GM12874 (cell line): ENCODE measurements around the gene ELMOD1.

Experiments used
- TF ChIP-seq, protein P1 (sequence below): IDR thresholded peaks from 2 replicates; pipeline ENCODE4 v1.5.1; 2011; ENCODE audit warnings: low read depth, mild to moderate bottlenecking, control low read depth, low read length, moderate library complexity; ENCODE audit not compliant: insufficient read depth

Gene ELMOD1

DNA sequence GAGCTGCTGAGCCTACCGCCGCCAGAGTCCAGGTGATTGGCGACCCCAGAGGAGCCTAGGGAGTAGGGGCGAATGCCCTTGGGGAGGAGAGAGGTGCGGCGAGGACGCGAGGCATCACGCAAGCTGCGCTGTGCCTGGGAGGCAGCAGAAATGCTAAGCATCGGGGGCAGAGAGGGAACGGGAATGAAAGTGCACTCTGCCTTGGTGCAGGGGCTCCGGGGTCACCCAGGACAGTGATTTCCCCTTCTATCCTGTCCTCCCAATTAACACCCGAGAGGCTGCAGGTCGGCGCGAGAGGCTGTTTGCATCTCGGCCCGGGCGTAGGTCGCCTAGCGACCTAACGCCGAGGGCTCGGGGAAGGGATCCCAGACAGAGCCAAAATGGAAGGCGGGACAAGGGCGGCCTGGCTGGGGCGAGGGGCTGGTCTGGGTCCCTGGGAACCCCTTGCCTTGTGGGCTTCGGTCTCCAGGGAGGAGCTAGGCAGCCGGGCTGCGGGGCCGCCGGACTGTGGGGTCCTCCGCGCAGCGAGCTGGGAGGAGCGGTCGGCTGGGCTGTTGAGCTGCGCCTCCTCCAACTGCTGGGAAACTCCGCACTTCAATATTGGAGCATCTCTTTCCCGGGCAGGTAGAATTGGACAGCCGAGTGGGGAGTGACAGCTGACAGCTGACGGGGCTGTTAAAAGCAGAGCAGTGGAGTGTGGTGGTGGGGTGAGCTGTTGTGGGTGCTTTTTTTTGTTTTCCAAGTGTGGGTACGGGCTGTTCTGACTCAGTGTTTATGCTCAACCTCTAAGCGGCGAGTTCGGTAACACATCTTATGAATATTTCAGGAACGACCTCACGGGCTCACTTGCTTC lies 657 bp downstream of the ELMOD1 start:
- TF ChIP-seq, protein P1, sequence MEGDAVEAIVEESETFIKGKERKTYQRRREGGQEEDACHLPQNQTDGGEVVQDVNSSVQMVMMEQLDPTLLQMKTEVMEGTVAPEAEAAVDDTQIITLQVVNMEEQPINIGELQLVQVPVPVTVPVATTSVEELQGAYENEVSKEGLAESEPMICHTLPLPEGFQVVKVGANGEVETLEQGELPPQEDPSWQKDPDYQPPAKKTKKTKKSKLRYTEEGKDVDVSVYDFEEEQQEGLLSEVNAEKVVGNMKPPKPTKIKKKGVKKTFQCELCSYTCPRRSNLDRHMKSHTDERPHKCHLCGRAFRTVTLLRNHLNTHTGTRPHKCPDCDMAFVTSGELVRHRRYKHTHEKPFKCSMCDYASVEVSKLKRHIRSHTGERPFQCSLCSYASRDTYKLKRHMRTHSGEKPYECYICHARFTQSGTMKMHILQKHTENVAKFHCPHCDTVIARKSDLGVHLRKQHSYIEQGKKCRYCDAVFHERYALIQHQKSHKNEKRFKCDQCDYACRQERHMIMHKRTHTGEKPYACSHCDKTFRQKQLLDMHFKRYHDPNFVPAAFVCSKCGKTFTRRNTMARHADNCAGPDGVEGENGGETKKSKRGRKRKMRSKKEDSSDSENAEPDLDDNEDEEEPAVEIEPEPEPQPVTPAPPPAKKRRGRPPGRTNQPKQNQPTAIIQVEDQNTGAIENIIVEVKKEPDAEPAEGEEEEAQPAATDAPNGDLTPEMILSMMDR = no peak

- TF ChIP-seq, protein P1 = no peak
These were observed 1.3 kb downstream of the ELMOD1 start for GRCh38 chr11:107592231-107592590.

DNA sequence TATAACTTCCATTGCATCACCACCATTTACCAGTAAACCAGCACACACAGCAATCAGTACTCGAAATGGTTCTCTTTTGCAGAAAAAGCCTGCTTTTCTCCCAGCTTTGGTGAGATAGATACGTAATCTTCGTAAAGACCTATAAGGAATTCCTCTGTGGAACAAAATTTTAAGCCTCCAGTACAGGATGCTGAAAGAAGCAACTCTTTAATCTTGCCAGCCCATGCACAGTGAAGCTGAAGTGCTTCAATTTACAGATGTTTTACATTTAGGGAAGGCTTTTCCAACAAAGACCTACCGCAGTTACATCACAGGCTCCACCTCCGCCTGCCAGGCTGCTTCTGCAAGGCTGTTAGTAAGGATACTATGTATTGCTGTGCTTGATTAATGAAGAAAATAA lies 1.9 kb downstream of the ELMOD1 start:
- TF ChIP-seq, protein P1 = no peak

- TF ChIP-seq, protein P1 = no peak
These were observed 3.0 kb downstream of the ELMOD1 start for GRCh38 chr11:107593951-107594350.

- TF ChIP-seq, protein P1 = no peak
These were observed 3.8 kb downstream of the ELMOD1 start for GRCh38 chr11:107594736-107595135.

- TF ChIP-seq, protein P1 = peak; percentile 65
These were observed 7.5 kb downstream of the ELMOD1 start for GRCh38 chr11:107598225-107599139.
